ENCODE measurements around the gene SRMS.

SRMS gene

GRCh38 chr20:63494420-63495166 is 53.0 kb downstream of the SRMS start:
- no CpG with 5 or more reads among the region's 51 CpGs for WGBS, 2 donors (ENCODE audit: extremely low coverage in 2 of 2, insufficient read length in 2 of 2, insufficient replicate concordance in 1 of 2)
- H3K27me3 ChIP-seq (ENCODE audit: control insufficient read depth in 3 of 3, insufficient read depth in 3 of 3, low read depth in 1 of 3, low read length in 3 of 3), result peaks cover 19 to 41% (median 29%) of the 10 kb centered on the region in 3 experiments
- H3K14ac ChIP-seq (ENCODE audit: low read length), result no peak overlapping the region
- peak overlapping the region; percentile 17 for H4K8ac ChIP-seq (ENCODE audit: low read depth, low read length)
- no peak for DNase-seq (ENCODE audit: low spot score)
- H4K91ac ChIP-seq (ENCODE audit: low read depth, low read length, poor library complexity), result no peak overlapping the region
- no peak overlapping the region for H3K9ac ChIP-seq (ENCODE audit: low read depth, low read length, poor library complexity)
- peak overlapping the region; percentile 64 for H3K18ac ChIP-seq (ENCODE audit: low read length)
- no peak overlapping the region for H2BK120ac ChIP-seq (ENCODE audit: low read depth, low read length)
- peak overlapping the region; percentile 43 for H3K23ac ChIP-seq (ENCODE audit: low read depth, low read length, poor library complexity)
- H3K4me3 ChIP-seq (ENCODE audit: low read length in 2 of 2), result no peak overlapping the region
- H2AK5ac ChIP-seq (ENCODE audit: low read depth, low read length), result peak overlapping the region; percentile 79
- H2AFZ ChIP-seq (ENCODE audit: low read length), result no peak overlapping the region
- no peak overlapping the region for H3K27ac ChIP-seq (replicated peaks; ENCODE audit: low read length)
- peak overlapping the region; percentile 39 for H2BK5ac ChIP-seq (ENCODE audit: low read length)
- H3K36me3 ChIP-seq (replicated peaks in 1 of 2; ENCODE audit: control insufficient read depth in 2 of 2, insufficient read depth in 2 of 2, low read length in 2 of 2), result no peaks in the 10 kb centered on the region
- H3K4me1 ChIP-seq (ENCODE audit: control insufficient read depth in 2 of 2, insufficient read depth in 1 of 2, low read depth in 1 of 2, low read length in 2 of 2), result peaks cover 0 to 5% of the 10 kb centered on the region in 2 donors
- H3K79me1 ChIP-seq (ENCODE audit: low read depth, low read length), result peaks cover 2% of the 10 kb centered on the region
- no peak overlapping the region for H3K4me2 ChIP-seq (ENCODE audit: insufficient read depth, low read length, poor library complexity, severe bottlenecking)
- H3K4ac ChIP-seq (ENCODE audit: low read length), result no peak overlapping the region
- H2BK12ac ChIP-seq (ENCODE audit: low read length), result peak overlapping the region; percentile 73
- peaks cover 0 to 3% of the 10 kb centered on the region in 2 donors for H3K9me3 ChIP-seq (replicated peaks in 1 of 2; ENCODE audit: control insufficient read depth in 2 of 2, insufficient read depth in 1 of 2, low read depth in 1 of 2, low read length in 2 of 2)
- H2BK15ac ChIP-seq (ENCODE audit: low read length), result peak overlapping the region; percentile 37

- Histone ChIP-seq H3K4ac (ENCODE audit: low read length) (no peak overlapping the region), H2BK12ac (ENCODE audit: low read length) (no peak overlapping the region), H3K23ac (ENCODE audit: low read depth, low read length, poor library complexity) (no peak overlapping the region), H2BK15ac (ENCODE audit: low read length) (no peak overlapping the region), H3K27me3 (ENCODE audit: control insufficient read depth in 3 of 3, insufficient read depth in 3 of 3, low read depth in 1 of 3, low read length in 3 of 3) (peaks cover 15 to 40% (median 28%) of the 10 kb centered on the region in 3 experiments), H3K36me3 (replicated peaks in 1 of 2; ENCODE audit: control insufficient read depth in 2 of 2, insufficient read depth in 2 of 2, low read length in 2 of 2) (no peaks in the 10 kb centered on the region), H2AK5ac (ENCODE audit: low read depth, low read length) (peak overlapping the region; percentile 75), H4K91ac (ENCODE audit: low read depth, low read length, poor library complexity) (no peak overlapping the region), H3K18ac (ENCODE audit: low read length) (no peak overlapping the region), H3K79me1 (ENCODE audit: low read depth, low read length) (peaks cover 2% of the 10 kb centered on the region), H2BK120ac (ENCODE audit: low read depth, low read length) (no peak overlapping the region), H2AFZ (ENCODE audit: low read length) (no peak overlapping the region), H3K4me2 (ENCODE audit: insufficient read depth, low read length, poor library complexity, severe bottlenecking) (no peak overlapping the region), H3K9ac (ENCODE audit: low read depth, low read length, poor library complexity) (no peak overlapping the region), H3K9me3 (replicated peaks in 1 of 2; ENCODE audit: control insufficient read depth in 2 of 2, insufficient read depth in 1 of 2, low read depth in 1 of 2, low read length in 2 of 2) (peaks cover 0 to 3% of the 10 kb centered on the region in 2 donors), H2BK5ac (ENCODE audit: low read length) (peak overlapping the region; percentile 39), H3K4me3 (ENCODE audit: low read length in 2 of 2) (no peak overlapping the region), H4K8ac (ENCODE audit: low read depth, low read length) (no peak overlapping the region), H3K4me1 (ENCODE audit: control insufficient read depth in 2 of 2, insufficient read depth in 1 of 2, low read depth in 1 of 2, low read length in 2 of 2) (peaks cover 0 to 2% of the 10 kb centered on the region in 2 donors), H3K14ac (ENCODE audit: low read length) (no peak overlapping the region), H3K27ac (replicated peaks; ENCODE audit: low read length) (no peak overlapping the region)
- no peak for DNase-seq (ENCODE audit: low spot score)
- no CpG with 5 or more reads among the region's 7 CpGs for WGBS, 2 donors (ENCODE audit: extremely low coverage in 2 of 2, insufficient read length in 2 of 2, insufficient replicate concordance in 1 of 2)
Observed at GRCh38 chr20:63494084-63494419, 53.5 kb downstream of the SRMS start.

- Histone ChIP-seq H2AFZ (ENCODE audit: low read length) (no peak overlapping the region), H4K91ac (ENCODE audit: low read depth, low read length, poor library complexity) (no peak overlapping the region), H3K23ac (ENCODE audit: low read depth, low read length, poor library complexity) (no peak overlapping the region), H3K9ac (ENCODE audit: low read depth, low read length, poor library complexity) (no peak overlapping the region), H3K18ac (ENCODE audit: low read length) (no peak overlapping the region), H3K27me3 (ENCODE audit: control insufficient read depth in 3 of 3, insufficient read depth in 3 of 3, low read depth in 1 of 3, low read length in 3 of 3) (peaks cover 18 to 41% (median 33%) of the 10 kb centered on the region in 3 experiments), H3K27ac (replicated peaks; ENCODE audit: low read length) (no peak overlapping the region), H3K4me3 (ENCODE audit: low read length in 2 of 2) (no peak overlapping the region), H3K36me3 (replicated peaks in 1 of 2; ENCODE audit: control insufficient read depth in 2 of 2, insufficient read depth in 2 of 2, low read length in 2 of 2) (no peaks in the 10 kb centered on the region), H2BK5ac (ENCODE audit: low read length) (peak overlapping the region; percentile 53), H2AK5ac (ENCODE audit: low read depth, low read length) (no peak overlapping the region), H3K4ac (ENCODE audit: low read length) (no peak overlapping the region), H3K79me1 (ENCODE audit: low read depth, low read length) (peaks cover 2% of the 10 kb centered on the region), H3K4me1 (ENCODE audit: control insufficient read depth in 2 of 2, insufficient read depth in 1 of 2, low read depth in 1 of 2, low read length in 2 of 2) (peaks cover 2% of the 10 kb centered on the region in 2 donors), H3K14ac (ENCODE audit: low read length) (no peak overlapping the region), H4K8ac (ENCODE audit: low read depth, low read length) (no peak overlapping the region), H3K4me2 (ENCODE audit: insufficient read depth, low read length, poor library complexity, severe bottlenecking) (no peak overlapping the region), H2BK15ac (ENCODE audit: low read length) (peak overlapping the region; percentile 67), H3K9me3 (replicated peaks in 1 of 2; ENCODE audit: control insufficient read depth in 2 of 2, insufficient read depth in 1 of 2, low read depth in 1 of 2, low read length in 2 of 2) (peaks cover 0 to 3% of the 10 kb centered on the region in 2 donors), H2BK120ac (ENCODE audit: low read depth, low read length) (no peak overlapping the region), H2BK12ac (ENCODE audit: low read length) (no peak overlapping the region)
- WGBS, 2 donors (ENCODE audit: extremely low coverage in 2 of 2, insufficient read length in 2 of 2, insufficient replicate concordance in 1 of 2), result no CpG with 5 or more reads among the region's 13 CpGs
- DNase-seq (ENCODE audit: low spot score), result no peak
Observed at GRCh38 chr20:63493563-63494020, 54.0 kb downstream of the SRMS start.

GRCh38 chr20:63492982-63493381 is 54.6 kb downstream of the SRMS start:
- Histone ChIP-seq H2BK15ac (ENCODE audit: low read length) (no peak overlapping the region), H2BK120ac (ENCODE audit: low read depth, low read length) (no peak overlapping the region), H4K8ac (ENCODE audit: low read depth, low read length) (peak overlapping the region; percentile 17), H3K9me3 (replicated peaks in 1 of 2; ENCODE audit: control insufficient read depth in 2 of 2, insufficient read depth in 1 of 2, low read depth in 1 of 2, low read length in 2 of 2) (peaks cover 0 to 3% of the 10 kb centered on the region in 2 donors), H3K4me1 (ENCODE audit: control insufficient read depth in 2 of 2, insufficient read depth in 1 of 2, low read depth in 1 of 2, low read length in 2 of 2) (peaks cover 0 to 3% of the 10 kb centered on the region in 2 donors), H3K18ac (ENCODE audit: low read length) (peak overlapping the region; percentile 57), H3K4ac (ENCODE audit: low read length) (no peak overlapping the region), H3K14ac (ENCODE audit: low read length) (peak overlapping the region; percentile 21), H3K9ac (ENCODE audit: low read depth, low read length, poor library complexity) (peak overlapping the region; percentile 60), H2AFZ (ENCODE audit: low read length) (no peak overlapping the region), H3K23ac (ENCODE audit: low read depth, low read length, poor library complexity) (no peak overlapping the region), H3K27ac (replicated peaks; ENCODE audit: low read length) (no peak overlapping the region), H2BK12ac (ENCODE audit: low read length) (no peak overlapping the region), H3K4me3 (ENCODE audit: low read length in 2 of 2) (no peak overlapping the region), H3K27me3 (ENCODE audit: control insufficient read depth in 3 of 3, insufficient read depth in 3 of 3, low read depth in 1 of 3, low read length in 3 of 3) (peaks cover 14 to 39% (median 30%) of the 10 kb centered on the region in 3 experiments), H2AK5ac (ENCODE audit: low read depth, low read length) (no peak overlapping the region), H3K36me3 (replicated peaks in 1 of 2; ENCODE audit: control insufficient read depth in 2 of 2, insufficient read depth in 2 of 2, low read length in 2 of 2) (no peaks in the 10 kb centered on the region), H3K79me1 (ENCODE audit: low read depth, low read length) (peaks cover 2% of the 10 kb centered on the region), H4K91ac (ENCODE audit: low read depth, low read length, poor library complexity) (no peak overlapping the region), H3K4me2 (ENCODE audit: insufficient read depth, low read length, poor library complexity, severe bottlenecking) (no peak overlapping the region), H2BK5ac (ENCODE audit: low read length) (no peak overlapping the region)
- WGBS, 2 donors (ENCODE audit: extremely low coverage in 2 of 2, insufficient read length in 2 of 2, insufficient replicate concordance in 1 of 2), result no CpG with 5 or more reads among the region's 14 CpGs
- no peak for DNase-seq (ENCODE audit: low spot score)
